Natural killer cell (primary cell): Measurements from ENCODE around the gene ALOX12. TPM values are rescaled to one million over a fixed set of nuclear protein-coding genes. Genes with fewer than 3 reads are reported as not detected.
"Not testable (repeated sequence)": the region's sequence is repeated elsewhere in the genome, so short reads cannot be mapped to it uniquely, and the experiment has no call there.

ENCODE experiments used
- ATAC-seq, 3 donors: fragments of 150-1000 bp in 2 of 3; fragments of 200-7000 bp in 1 of 3; cut with Tn5 transposase; 1 replicate in 1 of 3; 2 replicates in 2 of 3; pipeline ENCODE4 v1.10.0; 2021; ENCODE audit warnings: mild to moderate bottlenecking in 2 of 3, moderate library complexity in 2 of 3
- DNase-seq, 2 donors: peaks; one replicate each; pipeline versions ENCODE4 v3.0.0 to v3.0.0-alpha.2; 2013 to 2021; ENCODE audit warnings: mixed read lengths in 1 of 2
- H3K27ac ChIP-seq: one replicate; pipeline ENCODE4 v1.5.1; 2013; ENCODE audit warnings: mild to moderate bottlenecking, low read length
- H3K27me3 ChIP-seq: one replicate; pipeline ENCODE4 v1.6.1; 2013; ENCODE audit warnings: low read length; ENCODE audit not compliant: control insufficient read depth, insufficient read depth
- H3K36me3 ChIP-seq: one replicate; pipeline ENCODE4 v1.6.1; 2013; ENCODE audit warnings: low read length; ENCODE audit not compliant: control insufficient read depth, insufficient read depth
- H3K4me1 ChIP-seq: one replicate; pipeline ENCODE4 v1.6.1; 2013; ENCODE audit warnings: low read length; ENCODE audit not compliant: control insufficient read depth, insufficient read depth
- H3K4me3 ChIP-seq: one replicate; pipeline ENCODE4 v1.5.1; 2013; ENCODE audit warnings: low read length
- H3K9me3 ChIP-seq: one replicate; pipeline ENCODE4 v1.6.1; 2013; ENCODE audit warnings: low read length; ENCODE audit not compliant: control insufficient read depth, insufficient read depth
- H3K27ac Mint-ChIP-seq, 2 donors: one replicate each; pipeline ENCODE4 v1.8.0; 2022; ENCODE audit warnings: mild to moderate bottlenecking in 2 of 2, mixed read lengths in 2 of 2, moderate library complexity in 1 of 2
- H3K27me3 Mint-ChIP-seq, 2 donors: one replicate each; pipeline ENCODE4 v1.8.0; 2022; ENCODE audit warnings: low read depth in 2 of 2, mixed read lengths in 2 of 2
- H3K36me3 Mint-ChIP-seq: one replicate; pipeline ENCODE4 v1.8.0; 2022; ENCODE audit warnings: mixed read lengths
- H3K4me1 Mint-ChIP-seq, 2 donors: one replicate each; pipeline ENCODE4 v1.8.0; 2022; ENCODE audit warnings: mixed read lengths in 2 of 2
- H3K4me3 Mint-ChIP-seq: one replicate; pipeline ENCODE4 v1.8.0; 2022; ENCODE audit warnings: mild to moderate bottlenecking, moderate library complexity, mixed read lengths
- H3K9me3 Mint-ChIP-seq, 2 donors: one replicate each; pipeline ENCODE4 v1.8.0; 2022; ENCODE audit warnings: mixed read lengths in 2 of 2
- WGBS: methylation state at CpG from one replicate; pipeline ENCODE4 v1.1.7; 2013; ENCODE audit warnings: missing lambda C conversion rate; ENCODE audit not compliant: insufficient coverage; 5-methylcytosine and 5-hydroxymethylcytosine counted together
- intact Hi-C: fragments of 100-400 bp; cut with micrococcal nuclease; formaldehyde crosslinking; loops from one replicate; pipeline ENCODE4 v1.14.2; 2022
- total RNA-seq, 4 donors: library from RNA; stranded (reverse); fragments of 120-200 nt in 1 of 4; gene quantifications; one replicate each; pipeline versions ENCODE4 v1.2.3 to v1.2.4, GENCODE V29; 2013 to 2022
- TF ChIP-seq, protein P1 (sequence below): fragments of 200-600 bp; IDR thresholded peaks from one replicate; pipeline ENCODE4 v1.8.0; 2022; ENCODE audit warnings: antibody characterized with exemption

Gene ALOX12
- total RNA-seq, 3 donors from 2014 or later (not counting 1 experiment from before 2014, with no cell fraction given) = 0.77 to 2.4 (median 1.3) TPM

DNA sequence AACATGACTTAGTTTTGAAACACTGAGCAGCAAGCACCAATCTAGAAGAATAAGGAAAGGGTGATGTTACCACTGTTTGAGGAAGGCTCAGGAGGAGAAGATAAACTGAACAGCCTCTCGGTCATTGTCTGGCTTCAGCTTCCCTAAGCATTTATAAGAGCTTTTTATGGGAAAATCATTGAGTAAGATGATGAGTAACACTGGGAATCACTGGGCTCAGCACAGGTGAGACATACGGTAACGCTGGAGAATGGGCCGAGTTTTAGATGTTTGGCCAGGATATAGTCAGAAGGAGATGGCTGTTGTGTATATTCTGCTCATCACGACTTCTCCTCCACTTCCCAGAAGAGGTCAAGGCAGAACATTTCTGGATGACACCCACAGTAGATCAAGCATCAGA lies 42.2 kb upstream of the ALOX12 start:
- Histone ChIP-seq H3K4me3 (no peak overlapping the region), H3K27ac (no peak overlapping the region), H3K4me1 (no peaks in the 10 kb centered on the region), H3K9me3 (no peaks in the 10 kb centered on the region), H3K27me3 (no peaks in the 10 kb centered on the region), H3K36me3 (no peaks in the 10 kb centered on the region)
- H3K27ac Mint-ChIP-seq = no peak overlapping the region
- no peaks in the 10 kb centered on the region for H3K36me3 Mint-ChIP-seq
- H3K4me1 Mint-ChIP-seq = peaks cover 1 to 2% of the 10 kb centered on the region in 2 donors
- DNase-seq (no peak), ATAC-seq (no peak)
- WGBS = 97% methylated on average over 4 of the region's 5 CpGs
- TF ChIP-seq, protein P1, sequence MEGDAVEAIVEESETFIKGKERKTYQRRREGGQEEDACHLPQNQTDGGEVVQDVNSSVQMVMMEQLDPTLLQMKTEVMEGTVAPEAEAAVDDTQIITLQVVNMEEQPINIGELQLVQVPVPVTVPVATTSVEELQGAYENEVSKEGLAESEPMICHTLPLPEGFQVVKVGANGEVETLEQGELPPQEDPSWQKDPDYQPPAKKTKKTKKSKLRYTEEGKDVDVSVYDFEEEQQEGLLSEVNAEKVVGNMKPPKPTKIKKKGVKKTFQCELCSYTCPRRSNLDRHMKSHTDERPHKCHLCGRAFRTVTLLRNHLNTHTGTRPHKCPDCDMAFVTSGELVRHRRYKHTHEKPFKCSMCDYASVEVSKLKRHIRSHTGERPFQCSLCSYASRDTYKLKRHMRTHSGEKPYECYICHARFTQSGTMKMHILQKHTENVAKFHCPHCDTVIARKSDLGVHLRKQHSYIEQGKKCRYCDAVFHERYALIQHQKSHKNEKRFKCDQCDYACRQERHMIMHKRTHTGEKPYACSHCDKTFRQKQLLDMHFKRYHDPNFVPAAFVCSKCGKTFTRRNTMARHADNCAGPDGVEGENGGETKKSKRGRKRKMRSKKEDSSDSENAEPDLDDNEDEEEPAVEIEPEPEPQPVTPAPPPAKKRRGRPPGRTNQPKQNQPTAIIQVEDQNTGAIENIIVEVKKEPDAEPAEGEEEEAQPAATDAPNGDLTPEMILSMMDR = no peak
- intact Hi-C loops = no loop called here
- no peaks in the 10 kb centered on the region for H3K9me3 Mint-ChIP-seq
- H3K4me3 Mint-ChIP-seq = no peak overlapping the region
- H3K27me3 Mint-ChIP-seq = no peaks in the 10 kb centered on the region

GRCh38 chr17:6959700-6960099 lies 36.1 kb upstream of the ALOX12 start:
- no peaks in the 10 kb centered on the region for H3K36me3 Mint-ChIP-seq
- no peaks in the 10 kb centered on the region for H3K36me3 ChIP-seq
- no peak for DNase-seq
- H3K4me3 Mint-ChIP-seq = no peak overlapping the region
- H3K27ac Mint-ChIP-seq = no peak overlapping the region
- no peak overlapping the region for H3K4me3 ChIP-seq
- ATAC-seq = no peak
- H3K4me1 ChIP-seq = no peaks in the 10 kb centered on the region
- TF ChIP-seq, protein P1 = no peak
- WGBS = 64% methylated on average over 3 of the region's 3 CpGs
- H3K27ac ChIP-seq = no peak overlapping the region
- no peaks in the 10 kb centered on the region for H3K27me3 ChIP-seq
- H3K9me3 ChIP-seq = peaks cover 3% of the 10 kb centered on the region
- H3K4me1 Mint-ChIP-seq = peaks cover 5 to 7% of the 10 kb centered on the region in 2 donors
- H3K27me3 Mint-ChIP-seq = peaks cover 5 to 8% of the 10 kb centered on the region in 2 donors
- H3K9me3 Mint-ChIP-seq = no peaks in the 10 kb centered on the region
- intact Hi-C loops = no loop called here

DNA sequence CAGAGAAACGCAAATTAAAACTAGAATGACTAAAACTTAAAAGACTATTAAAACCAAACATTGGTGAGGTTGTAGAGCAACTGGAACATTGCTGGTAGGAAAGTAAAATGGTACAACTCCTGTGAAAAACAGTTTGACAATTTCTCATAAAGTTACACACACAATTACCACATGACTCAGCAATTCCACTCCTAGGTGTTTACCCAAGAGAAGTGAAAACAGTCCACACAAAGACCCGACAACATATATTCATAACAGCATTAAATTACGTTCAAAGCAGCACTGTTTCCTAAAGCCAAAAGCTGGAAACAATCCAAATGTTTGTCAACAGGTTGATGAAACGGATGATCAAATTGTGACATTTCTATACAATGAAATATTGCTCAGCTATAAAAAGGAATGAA lies 26.5 kb upstream of the ALOX12 start:
- no peaks in the 10 kb centered on the region for H3K27me3 ChIP-seq
- 69% methylated on average over 2 of the region's 4 CpGs for WGBS
- Mint-ChIP-seq H3K36me3 (no peaks in the 10 kb centered on the region), H3K27me3 (peaks cover 0 to 5% of the 10 kb centered on the region in 2 donors), H3K27ac (no peak overlapping the region), H3K9me3 (no peaks in the 10 kb centered on the region), H3K4me1 (peaks cover 0 to 4% of the 10 kb centered on the region in 2 donors), H3K4me3 (no peak overlapping the region)
- no peaks in the 10 kb centered on the region for H3K36me3 ChIP-seq
- TF ChIP-seq, protein P1 = no peak
- H3K9me3 ChIP-seq = no peaks in the 10 kb centered on the region
- no peak overlapping the region for H3K4me3 ChIP-seq
- H3K4me1 ChIP-seq = no peaks in the 10 kb centered on the region
- H3K27ac ChIP-seq = no peak overlapping the region
- DNase-seq (no peak), ATAC-seq (no peak)
- intact Hi-C loops = no loop called here

- Mint-ChIP-seq H3K27ac (no peak overlapping the region), H3K36me3 (no peaks in the 10 kb centered on the region), H3K27me3 (peaks cover 0 to 5% of the 10 kb centered on the region in 2 donors), H3K4me1 (peaks cover 0 to 4% of the 10 kb centered on the region in 2 donors), H3K4me3 (no peak overlapping the region), H3K9me3 (no peaks in the 10 kb centered on the region)
- 100% methylated on average over 1 of the region's 2 CpGs for WGBS
- intact Hi-C loops = no loop called here
- Histone ChIP-seq H3K36me3 (no peaks in the 10 kb centered on the region), H3K9me3 (no peaks in the 10 kb centered on the region), H3K4me1 (no peaks in the 10 kb centered on the region), H3K27me3 (no peaks in the 10 kb centered on the region), H3K4me3 (no peak overlapping the region), H3K27ac (no peak overlapping the region)
- DNase-seq (no peak), ATAC-seq (no peak)
- TF ChIP-seq, protein P1 = no peak
These were observed 24.9 kb upstream of the ALOX12 start for GRCh38 chr17:6970992-6971391.

GRCh38 chr17:6979440-6979839 lies 16.4 kb upstream of the ALOX12 start:
- H3K4me1 Mint-ChIP-seq, H3K36me3 Mint-ChIP-seq, H3K4me3 ChIP-seq, H3K27me3 Mint-ChIP-seq, H3K4me3 Mint-ChIP-seq, ATAC-seq, H3K4me1 ChIP-seq, H3K9me3 ChIP-seq, H3K27ac Mint-ChIP-seq, intact Hi-C loops, H3K36me3 ChIP-seq, H3K27me3 ChIP-seq, H3K9me3 Mint-ChIP-seq, H3K27ac ChIP-seq, DNase-seq: not testable (repeated sequence)
- 98% methylated on average over 5 of the region's 5 CpGs for WGBS
